Measurements from ENCODE around the gene TGFBR1. TPM values are rescaled to one million over a fixed set of nuclear protein-coding genes. Genes with fewer than 3 reads are reported as not detected.
"Not testable (repeated sequence)": the region's sequence is repeated elsewhere in the genome, so short reads cannot be mapped to it uniquely, and the experiment has no call there.

Gene TGFBR1
- total RNA-seq, 1 donor from 2014 or later: 38.1 TPM

DNA sequence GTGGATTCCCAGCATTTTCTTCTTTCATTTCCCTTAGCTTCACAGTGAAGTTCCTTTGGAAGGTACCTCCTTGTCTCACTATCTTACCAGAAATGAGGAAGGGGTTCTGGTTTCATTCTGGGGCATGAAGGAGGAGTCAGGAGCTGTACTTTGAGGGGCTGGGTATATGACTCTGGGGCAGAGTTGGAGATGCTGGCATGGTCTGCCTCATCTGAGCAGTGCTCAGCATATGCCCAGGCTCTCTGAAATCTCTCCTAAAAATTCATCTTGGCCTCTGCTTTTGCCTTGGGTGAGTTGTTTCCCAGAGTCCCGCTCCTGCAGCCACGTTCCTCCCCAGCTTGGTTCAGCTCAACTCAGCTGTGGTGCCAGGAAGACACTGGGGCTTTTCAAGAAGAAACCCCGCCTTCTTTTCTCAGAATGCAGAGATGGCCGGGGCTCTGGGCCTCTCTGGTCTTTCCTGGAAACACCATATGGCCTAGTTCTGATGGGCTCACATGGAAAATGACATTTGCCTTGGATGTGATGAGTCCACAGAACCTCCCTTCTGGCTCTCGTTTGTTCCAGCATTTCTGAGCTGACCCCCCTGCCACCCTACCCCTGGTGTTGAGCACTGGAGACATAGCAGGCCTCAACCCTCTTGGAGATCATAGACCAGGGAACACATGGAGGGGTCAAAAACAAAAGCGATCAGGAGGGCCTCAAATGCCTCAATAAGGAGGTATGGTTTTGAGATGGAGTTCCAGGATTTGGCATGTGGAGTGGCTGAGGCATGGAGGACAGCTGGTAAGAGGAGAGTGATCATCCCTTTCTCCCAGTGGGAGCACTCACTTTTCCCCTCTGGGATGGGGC is 12.0 kb upstream of the TGFBR1 start:
- no peaks in the 10 kb centered on the region for H3K27me3 ChIP-seq (ENCODE audit: control insufficient read depth in 3 of 3, insufficient read depth in 3 of 3, low read length in 3 of 3)
- H3K27ac ChIP-seq (ENCODE audit: low read depth, low read length): no peak overlapping the region
- H3K4me3 ChIP-seq (ENCODE audit: low read length in 3 of 3): no peak overlapping the region
- no peaks in the 10 kb centered on the region for H3K36me3 ChIP-seq (ENCODE audit: control insufficient read depth in 3 of 3, insufficient read depth in 3 of 3, low read length in 3 of 3)
- no peaks in the 10 kb centered on the region for H3K4me1 ChIP-seq (ENCODE audit: control insufficient read depth in 3 of 3, insufficient read depth in 3 of 3, low read length in 3 of 3)
- H3K9ac ChIP-seq (ENCODE audit: low read depth in 1 of 3, low read length in 3 of 3): no peak overlapping the region
- no peaks in the 10 kb centered on the region for H3K9me3 ChIP-seq (ENCODE audit: control insufficient read depth in 3 of 3, low read length in 3 of 3)

DNA sequence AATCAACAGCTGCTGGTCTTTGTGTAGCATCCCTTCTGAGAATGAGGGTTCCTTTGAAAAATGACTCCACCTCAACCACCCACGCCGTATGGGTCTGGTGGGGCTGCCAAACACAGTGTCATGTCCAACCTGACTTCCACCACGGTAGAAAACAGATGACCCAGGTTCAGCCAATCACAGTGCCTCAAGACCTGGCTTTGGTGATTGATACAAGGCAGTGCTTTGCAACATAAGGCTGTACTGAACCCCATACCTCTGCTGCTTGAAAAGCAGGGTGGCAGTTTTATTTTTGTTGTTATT is 11.5 kb upstream of the TGFBR1 start:
- Histone ChIP-seq H3K4me3 (ENCODE audit: low read length in 3 of 3) (no peak overlapping the region), H3K27me3 (ENCODE audit: control insufficient read depth in 3 of 3, insufficient read depth in 3 of 3, low read length in 3 of 3) (no peaks in the 10 kb centered on the region)

DNA sequence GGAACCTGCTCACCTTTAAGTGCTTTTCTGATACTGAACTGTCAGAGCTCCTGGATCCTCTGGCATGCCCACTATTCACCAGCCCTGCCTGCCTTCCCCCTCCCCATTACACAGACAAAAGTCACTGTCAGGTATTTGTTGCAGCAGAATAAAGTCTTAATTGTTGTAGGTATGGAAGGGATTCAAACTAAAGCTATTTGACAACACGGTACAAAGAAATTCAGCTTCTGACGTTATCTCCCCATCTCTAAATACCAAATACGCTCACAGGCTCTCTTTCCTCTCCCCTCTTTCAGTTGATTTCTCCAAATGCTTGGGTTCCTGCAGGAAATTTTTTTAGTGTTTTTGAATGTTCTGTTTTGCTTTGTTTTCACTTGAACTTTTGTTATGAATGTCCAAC is 9.3 kb upstream of the TGFBR1 start:
- Histone ChIP-seq H3K9me3 (ENCODE audit: control insufficient read depth in 3 of 3, low read length in 3 of 3) (peaks cover 0 to 3% (median 0%) of the 10 kb centered on the region in 3 donors), H3K4me1 (ENCODE audit: control insufficient read depth in 3 of 3, insufficient read depth in 3 of 3, low read length in 3 of 3) (no peaks in the 10 kb centered on the region), H3K27me3 (ENCODE audit: control insufficient read depth in 3 of 3, insufficient read depth in 3 of 3, low read length in 3 of 3) (no peaks in the 10 kb centered on the region), H3K9ac (ENCODE audit: low read depth in 1 of 3, low read length in 3 of 3) (no peak overlapping the region), H3K36me3 (ENCODE audit: control insufficient read depth in 3 of 3, insufficient read depth in 3 of 3, low read length in 3 of 3) (no peaks in the 10 kb centered on the region), H3K4me3 (ENCODE audit: low read length in 3 of 3) (no peak overlapping the region), H3K27ac (ENCODE audit: low read depth, low read length) (no peak overlapping the region)

More for the DNA sequence above, 11.5 kb upstream of the TGFBR1 start:
- H3K9me3 ChIP-seq (ENCODE audit: control insufficient read depth in 3 of 3, low read length in 3 of 3): no peaks in the 10 kb centered on the region
- H3K4me1 ChIP-seq (ENCODE audit: control insufficient read depth in 3 of 3, insufficient read depth in 3 of 3, low read length in 3 of 3): no peaks in the 10 kb centered on the region
- no peak overlapping the region for H3K9ac ChIP-seq (ENCODE audit: low read depth in 1 of 3, low read length in 3 of 3)
- no peaks in the 10 kb centered on the region for H3K36me3 ChIP-seq (ENCODE audit: control insufficient read depth in 3 of 3, insufficient read depth in 3 of 3, low read length in 3 of 3)
- H3K27ac ChIP-seq (ENCODE audit: low read depth, low read length): no peak overlapping the region

DNA sequence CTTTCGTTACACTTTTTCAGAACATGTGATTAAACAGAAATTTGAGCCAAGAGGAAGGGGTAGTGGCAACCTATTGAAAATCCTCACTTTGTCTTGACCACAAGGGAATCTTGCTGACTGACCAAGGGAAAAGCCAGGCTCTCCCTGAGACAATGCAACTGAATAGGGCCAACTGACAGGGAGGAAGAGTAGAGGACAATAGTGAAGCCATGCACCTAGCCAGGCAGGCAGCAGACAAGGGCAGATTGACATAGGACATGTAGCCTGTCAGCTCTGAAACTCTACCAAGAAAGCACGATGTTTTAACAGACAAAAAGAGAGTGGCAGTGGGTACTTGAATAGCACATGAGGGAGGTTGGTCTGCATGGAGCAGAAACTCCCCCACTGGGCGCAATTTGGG is 8.5 kb upstream of the TGFBR1 start:
- Histone ChIP-seq H3K9me3 (ENCODE audit: control insufficient read depth in 3 of 3, low read length in 3 of 3) (peaks cover 0 to 3% (median 0%) of the 10 kb centered on the region in 3 donors), H3K27ac (ENCODE audit: low read depth, low read length) (no peak overlapping the region), H3K4me3 (ENCODE audit: low read length in 3 of 3) (no peak overlapping the region)

DNA sequence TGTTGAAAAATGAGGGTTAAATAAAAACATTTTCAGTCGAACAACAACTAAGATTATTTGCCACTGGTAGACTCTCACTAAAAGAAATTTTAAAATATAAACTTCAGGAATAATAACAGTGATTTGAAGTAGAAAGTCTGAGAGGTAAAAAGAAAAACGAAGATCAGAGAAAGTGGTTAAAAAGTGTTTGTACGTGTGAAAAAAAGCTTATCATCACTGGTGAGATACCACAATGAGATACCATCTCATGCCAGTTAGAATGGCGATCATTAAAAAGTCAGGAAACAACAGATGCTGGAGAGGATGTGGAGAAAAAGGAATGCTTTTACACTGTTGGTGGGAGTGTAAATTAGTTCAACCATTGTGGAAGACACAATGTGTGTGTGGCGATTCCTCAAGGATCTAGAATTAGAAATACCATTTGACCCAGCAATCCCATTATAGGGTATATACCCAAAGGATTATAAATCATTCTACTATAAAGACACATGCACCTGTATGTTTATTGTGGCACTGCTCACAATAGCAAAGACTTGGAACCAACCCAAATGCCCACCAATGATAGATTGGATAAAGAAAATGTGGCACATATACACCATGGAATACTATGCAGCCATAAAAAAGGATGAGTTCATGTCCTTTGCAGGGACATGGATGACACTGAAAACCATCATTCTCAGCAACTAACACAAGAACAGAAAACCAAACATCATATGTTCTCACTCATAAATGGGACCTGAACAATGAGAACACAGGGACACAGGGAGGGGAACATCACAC is 4.9 kb upstream of the TGFBR1 start:
- H3K4me3 ChIP-seq (ENCODE audit: low read length in 3 of 3); H3K36me3 ChIP-seq (ENCODE audit: control insufficient read depth in 3 of 3, insufficient read depth in 3 of 3, low read length in 3 of 3); H3K9ac ChIP-seq (ENCODE audit: low read depth in 1 of 3, low read length in 3 of 3); H3K27ac ChIP-seq (ENCODE audit: low read depth, low read length); H3K9me3 ChIP-seq (ENCODE audit: control insufficient read depth in 3 of 3, low read length in 3 of 3); H3K27me3 ChIP-seq (ENCODE audit: control insufficient read depth in 3 of 3, insufficient read depth in 3 of 3, low read length in 3 of 3): not testable (repeated sequence)
- peaks cover 10 to 13% (median 10%) of the 10 kb centered on the region in 3 donors for H3K4me1 ChIP-seq (ENCODE audit: control insufficient read depth in 3 of 3, insufficient read depth in 3 of 3, low read length in 3 of 3)

More for the DNA sequence above, 8.5 kb upstream of the TGFBR1 start:
- Histone ChIP-seq H3K27me3 (ENCODE audit: control insufficient read depth in 3 of 3, insufficient read depth in 3 of 3, low read length in 3 of 3) (no peaks in the 10 kb centered on the region), H3K36me3 (ENCODE audit: control insufficient read depth in 3 of 3, insufficient read depth in 3 of 3, low read length in 3 of 3) (no peaks in the 10 kb centered on the region), H3K9ac (ENCODE audit: low read depth in 1 of 3, low read length in 3 of 3) (no peak overlapping the region), H3K4me1 (ENCODE audit: control insufficient read depth in 3 of 3, insufficient read depth in 3 of 3, low read length in 3 of 3) (no peaks in the 10 kb centered on the region)

DNA sequence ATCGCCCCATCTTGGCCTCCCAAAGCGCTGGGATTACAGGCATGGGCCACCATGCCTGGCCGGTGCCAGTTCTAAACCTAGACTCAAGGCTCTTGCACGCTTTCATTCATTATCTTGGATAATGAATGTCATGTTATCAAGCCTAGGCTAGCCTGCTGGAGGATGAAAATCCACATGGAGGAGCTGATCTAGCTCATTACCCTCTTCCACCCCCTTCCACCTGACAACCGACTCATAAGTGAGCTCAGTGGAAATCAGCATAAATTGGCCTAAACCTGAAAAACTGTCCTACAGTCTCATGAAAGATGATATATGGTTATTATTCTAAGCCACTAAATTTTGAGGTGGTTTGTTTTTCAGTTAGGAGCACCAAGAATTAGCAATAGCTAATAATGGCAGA is 3.6 kb upstream of the TGFBR1 start:
- Histone ChIP-seq H3K9me3 (ENCODE audit: control insufficient read depth in 3 of 3, low read length in 3 of 3) (peaks cover 0 to 3% (median 0%) of the 10 kb centered on the region in 3 donors), H3K27ac (ENCODE audit: low read depth, low read length) (no peak overlapping the region), H3K9ac (ENCODE audit: low read depth in 1 of 3, low read length in 3 of 3) (no peak overlapping the region), H3K27me3 (ENCODE audit: control insufficient read depth in 3 of 3, insufficient read depth in 3 of 3, low read length in 3 of 3) (no peaks in the 10 kb centered on the region), H3K4me3 (ENCODE audit: low read length in 3 of 3) (no peak overlapping the region), H3K4me1 (ENCODE audit: control insufficient read depth in 3 of 3, insufficient read depth in 3 of 3, low read length in 3 of 3) (peaks cover 11 to 13% (median 13%) of the 10 kb centered on the region in 3 donors), H3K36me3 (ENCODE audit: control insufficient read depth in 3 of 3, insufficient read depth in 3 of 3, low read length in 3 of 3) (no peaks in the 10 kb centered on the region)

DNA sequence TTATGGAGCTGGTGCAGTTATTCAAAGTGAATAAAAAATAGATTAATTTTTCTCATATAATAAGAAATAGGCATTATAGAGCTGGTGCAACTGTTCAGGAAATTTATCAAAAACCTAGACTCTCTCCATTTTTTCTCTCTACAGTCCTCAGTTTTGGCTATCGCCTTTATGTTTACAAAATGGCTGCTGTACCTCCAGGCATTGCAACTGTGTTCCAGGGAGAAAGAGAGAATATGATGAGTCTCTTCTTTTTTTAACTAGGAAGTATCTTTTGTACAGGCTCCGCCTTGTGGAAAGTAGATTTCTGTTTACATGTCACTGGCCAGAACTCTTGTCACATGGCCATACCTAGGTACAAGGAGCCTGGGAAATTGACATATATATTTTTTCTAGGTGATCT is 3.1 kb upstream of the TGFBR1 start:
- Histone ChIP-seq H3K9me3 (ENCODE audit: control insufficient read depth in 3 of 3, low read length in 3 of 3) (peaks cover 0 to 3% (median 0%) of the 10 kb centered on the region in 3 donors), H3K9ac (ENCODE audit: low read depth in 1 of 3, low read length in 3 of 3) (no peak overlapping the region), H3K27ac (ENCODE audit: low read depth, low read length) (no peak overlapping the region), H3K27me3 (ENCODE audit: control insufficient read depth in 3 of 3, insufficient read depth in 3 of 3, low read length in 3 of 3) (no peaks in the 10 kb centered on the region), H3K4me3 (ENCODE audit: low read length in 3 of 3) (no peak overlapping the region), H3K4me1 (ENCODE audit: control insufficient read depth in 3 of 3, insufficient read depth in 3 of 3, low read length in 3 of 3) (peaks cover 14 to 18% (median 15%) of the 10 kb centered on the region in 3 donors), H3K36me3 (ENCODE audit: control insufficient read depth in 3 of 3, insufficient read depth in 3 of 3, low read length in 3 of 3) (no peaks in the 10 kb centered on the region)

DNA sequence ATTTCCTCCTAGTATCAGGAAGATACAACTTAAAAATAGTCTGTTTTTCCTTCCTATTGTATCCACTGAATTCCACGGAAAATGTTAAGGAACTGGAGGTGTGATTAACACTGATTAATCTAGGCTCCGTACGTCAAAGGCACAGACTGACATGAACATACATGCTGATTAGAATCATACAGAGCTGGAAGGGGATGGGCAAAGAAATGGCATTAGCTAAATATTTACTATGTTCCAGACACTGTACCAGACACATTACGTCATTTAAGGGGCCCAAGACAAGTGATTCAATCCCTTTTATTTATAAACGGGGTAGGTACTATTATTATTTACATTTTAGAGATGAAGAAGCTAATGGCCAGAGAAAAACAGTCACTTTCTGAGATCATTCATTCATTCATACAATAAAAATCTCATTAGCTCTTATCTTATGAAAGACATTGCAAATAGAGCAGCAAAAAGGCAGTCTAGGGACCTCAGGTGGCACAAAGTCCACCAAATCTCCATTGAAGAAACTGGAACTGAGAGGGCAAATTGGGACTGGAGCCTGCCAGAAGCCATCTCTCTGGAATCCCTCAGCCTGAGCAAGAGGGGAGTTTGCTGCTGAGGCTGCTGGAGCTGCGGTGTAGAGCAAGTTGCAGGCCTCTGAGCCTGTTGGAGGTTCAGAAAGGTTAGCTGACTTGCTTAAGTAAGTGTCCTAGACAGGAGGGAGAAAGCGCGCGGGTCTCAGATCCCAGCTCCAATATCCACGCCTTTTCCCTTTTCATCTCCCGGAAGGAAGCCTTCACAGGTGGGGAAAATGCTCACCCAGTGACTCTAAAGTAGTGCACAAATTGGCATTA is 1.6 kb upstream of the TGFBR1 start:
- Histone ChIP-seq H3K27ac (ENCODE audit: low read depth, low read length) (peak overlapping the region; percentile 80), H3K36me3 (ENCODE audit: control insufficient read depth in 3 of 3, insufficient read depth in 3 of 3, low read length in 3 of 3) (no peaks in the 10 kb centered on the region), H3K9me3 (ENCODE audit: control insufficient read depth in 3 of 3, low read length in 3 of 3) (peaks cover 0 to 3% (median 0%) of the 10 kb centered on the region in 3 donors), H3K27me3 (ENCODE audit: control insufficient read depth in 3 of 3, insufficient read depth in 3 of 3, low read length in 3 of 3) (no peaks in the 10 kb centered on the region), H3K9ac (ENCODE audit: low read depth in 1 of 3, low read length in 3 of 3) (peak overlapping the region in 1 of 3 donors; percentile 41), H3K4me3 (ENCODE audit: low read length in 3 of 3) (peak overlapping the region in 1 of 3 donors; percentile 73), H3K4me1 (ENCODE audit: control insufficient read depth in 3 of 3, insufficient read depth in 3 of 3, low read length in 3 of 3) (peaks cover 24 to 31% (median 29%) of the 10 kb centered on the region in 3 donors)

DNA sequence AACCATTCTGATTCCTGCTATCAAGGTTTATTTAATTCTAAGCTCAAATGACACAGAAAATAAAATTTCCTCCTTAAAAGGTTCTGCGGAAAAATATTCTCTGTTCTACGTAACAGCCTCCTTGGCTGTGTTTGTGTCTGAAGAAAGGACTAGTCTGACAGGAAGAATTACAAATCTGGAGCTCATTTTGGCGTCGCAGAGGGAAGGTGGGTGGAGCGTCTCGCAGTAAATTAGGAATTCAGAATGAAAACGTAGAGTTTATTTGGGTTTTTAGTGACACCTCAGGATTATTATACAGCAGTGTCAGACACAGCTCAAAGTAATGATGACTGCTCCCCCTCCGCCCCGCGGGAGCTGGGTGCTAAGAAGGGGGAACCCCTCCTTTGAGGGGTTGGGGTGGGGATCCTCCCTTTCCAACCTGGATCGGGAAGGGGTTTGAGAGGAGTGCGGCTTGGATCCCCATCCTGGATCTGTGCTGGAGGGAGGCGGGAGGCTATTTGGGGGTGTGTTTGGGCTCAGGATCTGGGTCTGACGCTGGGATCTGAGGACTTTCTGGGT is 933 bp upstream of the TGFBR1 start:
- peaks cover 24 to 32% (median 29%) of the 10 kb centered on the region in 3 donors for H3K4me1 ChIP-seq (ENCODE audit: control insufficient read depth in 3 of 3, insufficient read depth in 3 of 3, low read length in 3 of 3)

More for the DNA sequence above, 933 bp upstream of the TGFBR1 start:
- Histone ChIP-seq H3K9ac (ENCODE audit: low read depth in 1 of 3, low read length in 3 of 3) (peak overlapping the region; percentile 71 to 82 (median 74)), H3K4me3 (ENCODE audit: low read length in 3 of 3) (peak overlapping the region; percentile 73 to 82 (median 76)), H3K27ac (ENCODE audit: low read depth, low read length) (peak overlapping the region; percentile 80), H3K36me3 (ENCODE audit: control insufficient read depth in 3 of 3, insufficient read depth in 3 of 3, low read length in 3 of 3) (no peaks in the 10 kb centered on the region), H3K9me3 (ENCODE audit: control insufficient read depth in 3 of 3, low read length in 3 of 3) (peaks cover 0 to 3% (median 0%) of the 10 kb centered on the region in 3 donors), H3K27me3 (ENCODE audit: control insufficient read depth in 3 of 3, insufficient read depth in 3 of 3, low read length in 3 of 3) (no peaks in the 10 kb centered on the region)

Measured in skeletal muscle tissue (tissue), 4 donors.